Prostate gland (tissue), 2 donors: ENCODE data around the gene LGALS3BP.

ENCODE experiments used
- POLR2A ChIP-seq: fragments of 450-650 bp; IDR thresholded peaks from one replicate; pipeline ENCODE4 v1.6.1; 2016; ENCODE audit warnings: antibody characterized with exemption, mild to moderate bottlenecking
- TF ChIP-seq, protein P1 (sequence below), 4 experiments: fragments of 200-600 bp in 2 of 4; fragments of 450-650 bp in 2 of 4; sonication (generic) in 2 of 4; IDR thresholded peaks; 1 replicate in 3 of 4; 2 replicates in 1 of 4; pipeline ENCODE4 v1.5.1; 2016 to 2019; ENCODE audit warnings: antibody characterized with exemption in 4 of 4, mild to moderate bottlenecking in 2 of 4, moderate library complexity in 2 of 4

DNA sequence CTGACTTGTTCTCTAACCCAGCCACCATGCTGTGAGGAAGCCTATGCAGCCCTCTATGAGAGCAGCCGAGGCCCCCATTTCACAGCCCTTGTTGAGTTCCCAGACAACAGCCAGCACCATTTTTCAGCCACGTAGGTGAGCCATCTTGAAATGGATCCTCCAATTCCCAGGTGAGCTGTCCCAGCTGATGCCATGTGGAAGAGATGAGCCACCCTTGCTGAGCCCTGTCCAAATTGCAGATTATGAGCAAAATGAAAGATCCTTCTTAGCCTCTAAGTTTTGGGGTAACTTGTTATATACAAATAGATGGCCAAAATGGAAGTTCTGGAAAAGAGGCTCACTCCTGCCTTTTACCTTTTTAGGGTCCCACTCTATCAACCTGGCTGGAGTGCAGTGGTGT, 28.9 kb downstream of the LGALS3BP start:
- TF ChIP-seq, protein P1, sequence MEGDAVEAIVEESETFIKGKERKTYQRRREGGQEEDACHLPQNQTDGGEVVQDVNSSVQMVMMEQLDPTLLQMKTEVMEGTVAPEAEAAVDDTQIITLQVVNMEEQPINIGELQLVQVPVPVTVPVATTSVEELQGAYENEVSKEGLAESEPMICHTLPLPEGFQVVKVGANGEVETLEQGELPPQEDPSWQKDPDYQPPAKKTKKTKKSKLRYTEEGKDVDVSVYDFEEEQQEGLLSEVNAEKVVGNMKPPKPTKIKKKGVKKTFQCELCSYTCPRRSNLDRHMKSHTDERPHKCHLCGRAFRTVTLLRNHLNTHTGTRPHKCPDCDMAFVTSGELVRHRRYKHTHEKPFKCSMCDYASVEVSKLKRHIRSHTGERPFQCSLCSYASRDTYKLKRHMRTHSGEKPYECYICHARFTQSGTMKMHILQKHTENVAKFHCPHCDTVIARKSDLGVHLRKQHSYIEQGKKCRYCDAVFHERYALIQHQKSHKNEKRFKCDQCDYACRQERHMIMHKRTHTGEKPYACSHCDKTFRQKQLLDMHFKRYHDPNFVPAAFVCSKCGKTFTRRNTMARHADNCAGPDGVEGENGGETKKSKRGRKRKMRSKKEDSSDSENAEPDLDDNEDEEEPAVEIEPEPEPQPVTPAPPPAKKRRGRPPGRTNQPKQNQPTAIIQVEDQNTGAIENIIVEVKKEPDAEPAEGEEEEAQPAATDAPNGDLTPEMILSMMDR (IDR thresholded peaks at IDR 0.05), result no peak
- no peak for TF ChIP-seq POLR2A
